GM13976 (cell line): ENCODE data around the gene MYO19.

ENCODE experiments used
- DNase-seq: peaks from one replicate; pipeline ENCODE4 v3.0.0; 2012; ENCODE audit warnings: low spot score
- CTCF ChIP-seq: IDR thresholded peaks from 2 replicates; pipeline ENCODE4 v1.5.1; 2012; ENCODE audit warnings: borderline replicate concordance, mild to moderate bottlenecking; ENCODE audit not compliant: insufficient read depth; ENCODE audit errors: extremely low read depth, missing control alignments, control extremely low read depth
- in situ Hi-C: fragments of 300-500 bp; cut with MboI; formaldehyde crosslinking; loops from one replicate; pipeline ENCODE4 v1.12.0; 2022; ENCODE audit warnings: low sequenced_read_pairs, mixed read lengths, inconsistent platforms; ENCODE audit not compliant: unreplicated experiment

MYO19 gene

GRCh38 chr17:36534840-36535668 lies at the start of gene MYO19, which contains the start of gene PIGW:
TSS of gene MYO19 (minus strand) at chr17:36534868. CDS start at chr17:36532538, 2,330 bp downstream.
TSS of gene PIGW (plus strand) at chr17:36534987. CDS start at chr17:36537102, 2,115 bp downstream.
- DNase-seq: peak; percentile 94
- in situ Hi-C loops: no loop called here
- peak; percentile 13 for TF ChIP-seq CTCF

GRCh38 chr17:36583787-36584186 lies 49.1 kb upstream of the MYO19 start:
- no peak for TF ChIP-seq CTCF
- no peak for DNase-seq
- in situ Hi-C loops: no loop called here

GRCh38 chr17:36578671-36579070 lies 44.0 kb upstream of the MYO19 start:
- no peak for TF ChIP-seq CTCF
- no peak for DNase-seq
- in situ Hi-C loops: no loop called here

- DNase-seq: no peak
- in situ Hi-C loops: no loop called here
These were observed 42.1 kb upstream of the MYO19 start for GRCh38 chr17:36576793-36577192.

GRCh38 chr17:36575028-36575427 lies 40.4 kb upstream of the MYO19 start:
- DNase-seq: no peak
- in situ Hi-C loops: no loop called here
- no peak for TF ChIP-seq CTCF

More at GRCh38 chr17:36576793-36577192, 42.1 kb upstream of the MYO19 start:
- TF ChIP-seq CTCF: no peak

GRCh38 chr17:36566081-36566480 lies 31.4 kb upstream of the MYO19 start:
- TF ChIP-seq CTCF: no peak
- no peak for DNase-seq
- in situ Hi-C loops: no loop called here

- DNase-seq: no peak
- TF ChIP-seq CTCF: no peak
- in situ Hi-C loops: no loop called here
These were observed 18.8 kb upstream of the MYO19 start for GRCh38 chr17:36553459-36553858.
